HG03108 (cell line): Measurements from ENCODE around the gene RBM38.

Experiments used
- ATAC-seq: cut with Tn5 transposase; IDR thresholded peaks from one replicate; pipeline ENCODE4 v1.9.1; 2021; ENCODE audit warnings: moderate library complexity; ENCODE audit not compliant: unreplicated experiment

Gene RBM38

DNA sequence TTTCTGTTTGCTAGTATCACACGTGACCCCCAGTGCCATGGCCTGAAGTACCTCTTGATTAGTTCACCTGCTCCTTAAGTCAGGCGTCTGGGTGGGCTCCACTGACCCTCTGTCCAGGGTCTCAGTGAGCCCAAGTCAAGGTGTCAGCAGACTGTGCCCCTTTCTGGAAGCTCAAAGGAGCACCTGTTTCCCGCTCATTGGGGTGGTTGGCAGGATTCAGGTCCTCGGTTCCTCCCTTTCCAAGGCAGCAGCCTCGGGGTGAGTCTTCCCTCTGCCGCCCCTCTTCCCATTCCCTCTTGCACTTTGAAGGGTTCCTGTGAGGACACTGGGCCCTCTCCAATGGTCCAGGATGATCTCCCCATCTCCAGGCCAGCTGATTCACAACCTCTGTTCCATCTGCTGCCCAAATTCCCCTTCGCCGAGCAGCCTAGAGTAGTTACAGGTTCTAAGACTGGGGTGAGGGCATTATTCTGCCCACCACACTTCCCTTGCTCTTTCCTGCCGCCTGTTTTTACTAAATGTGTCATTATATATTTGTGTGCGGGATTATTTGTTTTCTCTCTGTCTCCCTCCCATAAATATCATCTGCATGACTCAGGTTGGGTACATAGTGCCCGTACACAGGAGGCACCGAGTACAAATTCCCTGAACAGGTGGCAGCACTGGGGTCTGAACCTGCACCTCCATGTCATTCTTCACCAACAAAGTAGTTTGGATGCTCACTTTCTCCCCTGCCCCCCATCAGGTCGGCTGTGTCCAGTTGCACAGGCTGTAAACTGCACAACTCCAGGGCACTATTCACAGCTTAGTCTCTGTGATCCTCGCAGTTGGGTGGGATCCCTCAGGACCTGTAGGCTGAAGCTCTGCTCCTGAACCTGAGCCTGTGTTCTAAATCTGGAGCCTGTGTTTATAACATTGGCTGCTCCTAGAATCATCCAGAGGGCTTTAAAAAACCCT lies 58.5 kb downstream of the RBM38 start:
- ATAC-seq = no peak

DNA sequence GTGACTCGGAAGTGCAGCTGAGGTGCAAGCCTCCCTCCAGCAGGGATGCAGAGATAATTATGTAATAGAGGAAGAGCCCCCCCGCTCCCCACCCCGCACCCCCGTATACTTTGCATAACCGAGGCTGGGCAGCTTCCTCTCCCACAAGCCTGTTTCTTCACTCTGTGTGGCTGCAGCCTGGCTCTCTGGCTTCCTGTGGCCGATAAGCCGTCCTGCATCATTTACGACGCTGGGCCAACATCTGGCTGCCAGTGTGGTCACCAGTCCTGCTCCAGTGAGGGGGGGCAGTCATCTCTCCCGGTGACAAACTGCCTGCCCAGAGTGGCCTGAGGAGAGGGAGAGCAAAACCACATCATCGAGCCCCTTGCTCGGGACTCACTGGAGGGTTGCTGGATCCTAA lies 59.2 kb downstream of the RBM38 start:
- ATAC-seq = peak; percentile 68

DNA sequence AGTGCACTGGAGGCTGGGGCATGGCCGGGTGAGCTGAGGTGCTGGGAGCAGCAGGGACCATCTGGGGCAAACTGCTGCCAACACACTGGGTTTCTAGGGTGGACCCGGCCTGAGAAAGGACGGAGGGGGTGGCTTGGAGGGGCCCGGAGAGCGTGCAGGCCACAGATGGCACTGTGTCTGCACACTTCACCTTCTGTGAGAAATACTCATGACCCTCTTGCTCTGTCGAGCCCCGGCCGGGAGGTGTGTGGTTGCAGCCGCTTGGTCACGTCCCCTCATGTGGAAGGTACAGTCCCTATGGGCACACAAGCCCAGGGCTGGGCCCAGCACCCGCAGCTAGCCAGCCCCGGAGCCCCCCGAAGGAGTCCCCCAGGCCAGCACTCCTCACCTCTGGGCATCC lies 59.7 kb downstream of the RBM38 start:
- ATAC-seq = peak; percentile 41

DNA sequence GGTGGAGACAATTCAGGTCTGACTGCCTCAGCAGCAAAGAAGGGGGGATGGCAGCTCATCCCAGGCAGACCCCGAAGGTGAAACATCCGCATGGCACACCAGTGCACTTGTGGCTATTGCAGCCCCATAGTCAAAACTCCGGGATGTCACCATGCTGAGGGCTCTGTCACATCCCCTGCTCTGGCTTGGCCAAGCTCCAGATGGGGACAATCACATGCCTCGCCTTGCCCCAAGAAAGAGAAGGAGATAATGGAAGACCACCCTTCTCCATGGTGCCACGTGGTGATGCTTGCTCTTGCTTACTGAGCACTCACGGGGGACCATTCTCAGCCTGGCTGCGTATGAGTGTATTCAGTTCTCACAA lies 60.2 kb downstream of the RBM38 start:
- no peak for ATAC-seq

DNA sequence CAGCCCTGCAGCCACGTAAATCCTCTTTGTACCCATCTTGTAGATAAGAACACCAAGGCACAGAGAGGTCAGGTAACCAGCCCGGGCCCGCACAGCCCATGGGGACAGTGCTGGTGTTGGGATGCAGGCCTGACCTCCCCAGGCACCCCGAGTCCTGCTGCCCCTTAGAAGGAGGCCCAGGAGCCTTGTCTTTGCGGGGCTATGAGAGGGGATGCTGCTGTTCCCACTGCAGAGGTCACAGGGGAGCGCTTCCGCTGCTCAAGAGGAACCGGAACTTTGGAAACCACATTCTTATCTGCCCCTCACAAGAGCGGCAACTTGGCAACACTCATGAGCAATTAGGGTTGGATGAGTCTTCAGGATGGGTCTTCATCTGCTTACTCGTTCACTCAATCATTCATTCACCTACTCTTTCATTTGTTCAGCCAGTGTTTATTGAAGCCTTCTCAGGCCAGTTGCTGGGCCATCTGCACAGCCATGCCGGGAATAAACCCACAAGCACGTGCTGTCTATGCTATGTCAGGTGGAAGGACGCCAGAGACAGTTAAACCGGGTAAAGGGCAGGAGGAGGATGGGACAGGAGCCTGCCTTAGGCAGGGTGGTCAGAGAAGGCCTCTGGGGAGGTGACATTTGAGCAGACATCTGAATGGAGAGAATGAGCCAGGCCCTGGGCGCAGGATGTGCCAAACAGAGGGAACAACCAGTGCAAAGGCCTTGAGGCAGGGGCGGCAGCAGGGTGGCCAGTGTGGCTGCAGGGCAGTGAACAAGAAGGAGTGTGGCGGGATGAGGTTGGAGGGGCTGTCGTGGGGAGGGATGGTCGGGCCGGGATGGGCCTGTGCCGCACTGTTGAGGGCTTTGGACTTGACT lies 60.8 kb downstream of the RBM38 start:
- no peak for ATAC-seq

GRCh38 chr20:57455386-57455785 lies 64.2 kb downstream of the RBM38 start:
- ATAC-seq = no peak

DNA sequence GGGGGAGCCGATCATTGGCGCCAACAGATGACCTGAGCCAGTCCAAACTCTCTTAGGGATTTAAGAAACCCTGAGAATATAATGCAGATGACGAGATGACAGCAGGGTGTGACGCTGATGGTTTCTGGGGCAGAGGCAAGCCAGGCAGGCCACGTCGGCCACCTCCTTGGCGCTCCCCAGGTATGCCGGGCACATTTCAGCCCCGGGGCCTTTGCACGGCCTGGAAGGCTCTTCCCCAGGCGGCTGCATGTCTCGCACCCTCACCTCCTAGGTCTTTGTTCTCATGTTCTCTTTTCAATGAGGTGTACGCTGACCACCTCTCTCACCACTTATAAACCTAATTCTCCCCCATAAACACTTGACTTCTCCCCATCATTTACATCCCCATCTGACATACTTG lies 64.9 kb downstream of the RBM38 start:
- ATAC-seq = no peak

GRCh38 chr20:57457243-57458095 lies 66.3 kb downstream of the RBM38 start:
- ATAC-seq = no peak

DNA sequence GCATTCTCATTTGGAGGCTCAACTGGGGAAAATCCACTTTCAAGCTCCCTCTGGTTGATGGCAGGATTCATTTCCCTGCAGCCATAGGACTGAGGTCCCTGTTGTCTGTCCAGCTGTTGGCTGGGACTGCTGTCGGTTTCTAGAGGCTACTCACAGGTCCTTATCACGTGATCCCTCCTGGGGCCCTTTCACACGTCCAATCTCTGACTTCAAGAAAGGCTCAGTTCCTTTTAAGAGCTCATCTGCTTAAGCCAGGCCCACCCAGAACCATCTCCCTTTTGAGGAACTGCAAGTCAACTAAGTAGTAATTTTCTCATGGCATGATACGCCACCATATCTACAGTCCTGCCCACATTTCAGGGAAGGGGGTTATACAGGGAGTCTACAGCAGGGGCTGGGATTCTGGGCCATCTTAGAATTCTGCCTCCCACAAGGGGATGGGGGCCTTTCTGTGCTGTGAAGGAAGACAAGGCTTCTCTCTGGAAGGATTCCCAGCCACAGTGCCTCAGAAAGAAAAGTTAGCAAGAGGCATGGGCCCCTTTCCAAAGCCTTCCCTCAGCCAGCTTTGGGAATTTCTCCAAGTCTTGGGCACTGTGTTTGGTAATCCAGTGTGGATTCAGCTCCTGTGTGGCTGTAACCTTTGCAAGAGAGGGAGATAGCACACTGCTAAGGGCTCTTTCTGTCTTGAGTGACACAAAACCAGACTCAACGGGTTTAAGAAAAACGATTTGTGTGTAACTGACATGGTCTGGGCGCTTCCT lies 67.4 kb downstream of the RBM38 start:
- no peak for ATAC-seq
